ENCODE measurements around the gene EBP.

DNA sequence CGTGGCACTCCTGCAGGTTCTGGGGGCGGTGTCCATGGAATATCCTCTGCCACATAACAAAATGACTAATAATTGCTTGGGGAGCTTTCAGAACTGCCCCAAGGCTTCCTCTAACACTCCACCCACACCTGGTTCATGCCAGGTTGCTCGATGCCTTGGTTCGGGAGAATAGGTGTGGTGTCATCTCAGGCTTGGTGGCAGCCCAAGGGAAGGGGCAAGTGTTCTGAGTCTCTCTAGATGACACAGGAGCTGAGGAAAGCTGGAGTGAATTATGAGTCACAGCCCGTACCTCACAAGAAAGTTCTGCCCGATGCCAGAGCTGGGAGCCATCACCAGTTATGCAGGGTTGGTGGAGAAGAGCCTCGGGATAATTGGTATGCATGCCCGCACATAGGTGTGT lies 30.9 kb upstream of the EBP start:
- TF ChIP-seq, protein P1, sequence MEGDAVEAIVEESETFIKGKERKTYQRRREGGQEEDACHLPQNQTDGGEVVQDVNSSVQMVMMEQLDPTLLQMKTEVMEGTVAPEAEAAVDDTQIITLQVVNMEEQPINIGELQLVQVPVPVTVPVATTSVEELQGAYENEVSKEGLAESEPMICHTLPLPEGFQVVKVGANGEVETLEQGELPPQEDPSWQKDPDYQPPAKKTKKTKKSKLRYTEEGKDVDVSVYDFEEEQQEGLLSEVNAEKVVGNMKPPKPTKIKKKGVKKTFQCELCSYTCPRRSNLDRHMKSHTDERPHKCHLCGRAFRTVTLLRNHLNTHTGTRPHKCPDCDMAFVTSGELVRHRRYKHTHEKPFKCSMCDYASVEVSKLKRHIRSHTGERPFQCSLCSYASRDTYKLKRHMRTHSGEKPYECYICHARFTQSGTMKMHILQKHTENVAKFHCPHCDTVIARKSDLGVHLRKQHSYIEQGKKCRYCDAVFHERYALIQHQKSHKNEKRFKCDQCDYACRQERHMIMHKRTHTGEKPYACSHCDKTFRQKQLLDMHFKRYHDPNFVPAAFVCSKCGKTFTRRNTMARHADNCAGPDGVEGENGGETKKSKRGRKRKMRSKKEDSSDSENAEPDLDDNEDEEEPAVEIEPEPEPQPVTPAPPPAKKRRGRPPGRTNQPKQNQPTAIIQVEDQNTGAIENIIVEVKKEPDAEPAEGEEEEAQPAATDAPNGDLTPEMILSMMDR (conservative IDR thresholded peaks at IDR 0.05 in 1 of 2, IDR thresholded peaks at IDR 0.05 in 1 of 2; ENCODE audit: low read depth in 1 of 2, low read length in 2 of 2), result no peak
- TF ChIP-seq EZH2 (IDR thresholded peaks at IDR 0.05; ENCODE audit: low read length, missing control alignments), result no peak

Measured in fibroblast of lung (primary cell).